ENCODE results near the gene CDK5RAP2.

The CDK5RAP2 gene

DNA sequence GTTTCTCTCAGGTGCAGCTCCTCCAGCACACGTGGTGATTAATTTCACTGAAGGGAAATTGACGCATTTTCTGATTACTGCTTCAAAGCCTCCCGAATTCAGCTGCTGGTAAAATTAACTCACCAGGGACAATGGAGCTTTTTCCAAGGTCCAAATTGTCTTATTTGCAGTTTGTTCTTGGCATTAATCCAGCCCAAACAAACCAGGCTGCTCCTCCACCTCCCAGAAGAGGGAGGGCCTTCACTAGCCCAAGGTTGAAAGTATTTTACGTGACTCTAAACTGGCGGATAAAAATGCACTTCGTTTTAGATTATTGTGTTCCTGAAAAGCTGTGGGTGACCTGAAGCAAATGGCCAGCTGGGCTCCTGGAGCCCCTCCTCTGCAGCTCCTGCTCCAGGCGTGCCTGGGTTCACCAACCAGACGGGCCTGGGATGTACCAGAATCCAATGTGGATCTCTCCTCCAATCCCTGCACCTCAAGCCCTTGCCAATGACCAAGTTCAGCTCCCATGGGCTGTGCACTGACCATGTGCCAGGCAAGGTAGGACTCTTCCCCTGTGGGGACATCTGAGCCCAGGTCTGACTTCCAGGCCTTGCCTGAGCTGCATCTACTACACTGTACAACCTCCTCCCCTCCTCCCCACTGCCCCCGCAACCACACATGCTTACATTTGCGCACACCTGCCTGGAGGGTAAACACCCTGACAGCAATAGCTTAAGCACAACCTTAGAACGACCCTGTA lies 193.4 kb downstream of the CDK5RAP2 start:
- no peak for DNase-seq (ENCODE audit: low read depth in 2 of 2, low spot score in 1 of 2)

DNA sequence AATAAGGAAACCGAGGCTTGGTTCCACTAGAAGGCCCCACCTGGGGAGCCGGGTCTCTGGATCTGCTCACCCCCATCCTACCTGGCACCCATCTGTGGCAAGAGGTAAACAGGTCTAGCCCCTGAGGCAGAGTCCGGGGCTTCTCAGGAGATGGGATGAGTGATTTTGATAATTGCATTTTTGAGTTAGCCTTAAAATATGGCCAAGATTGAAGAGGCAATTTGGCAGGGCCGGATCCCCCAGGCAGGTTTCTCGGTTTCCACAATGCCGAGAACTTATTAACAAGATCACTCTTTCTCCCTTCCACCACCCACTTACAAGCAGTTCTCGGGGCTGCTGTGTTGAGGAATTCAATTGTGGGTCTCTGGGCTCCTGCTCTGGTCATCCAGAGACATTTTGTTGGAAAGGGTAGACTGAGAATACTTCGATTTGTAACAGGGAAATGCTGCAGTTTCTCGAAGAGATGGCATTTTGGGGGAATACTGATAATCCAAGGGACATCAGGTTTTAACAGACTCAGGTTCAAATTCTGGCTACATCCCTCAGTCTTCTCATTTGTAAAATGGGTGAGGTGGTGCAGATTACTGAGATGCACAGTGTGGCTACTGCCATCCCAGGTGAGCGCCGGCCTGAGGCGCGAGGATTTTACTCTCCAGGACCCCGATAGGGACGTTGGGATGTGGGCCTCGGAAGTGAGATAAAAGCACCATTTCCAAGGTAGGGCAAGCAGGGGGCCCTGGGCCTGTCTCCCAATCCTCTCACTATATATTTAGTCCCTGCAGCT lies 194.2 kb downstream of the CDK5RAP2 start:
- no peak for DNase-seq (ENCODE audit: low read depth in 2 of 2, low spot score in 1 of 2)

DNA sequence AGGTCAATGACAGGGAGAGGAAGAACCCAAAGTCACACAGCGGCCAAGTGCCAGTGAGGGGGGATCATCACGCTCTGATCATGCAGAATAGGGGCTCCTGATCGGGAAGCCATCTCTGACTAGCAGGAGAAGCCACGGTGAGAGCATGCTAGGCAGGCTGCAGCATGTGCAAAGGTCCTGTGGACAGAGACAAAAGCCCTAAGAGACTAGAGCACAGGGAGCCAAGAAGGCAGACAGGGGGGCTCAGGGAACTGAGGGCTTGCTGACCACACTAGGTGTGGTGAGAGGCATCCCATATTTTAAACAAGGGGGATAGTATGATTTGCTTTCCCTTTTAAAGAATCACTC lies 195.1 kb downstream of the CDK5RAP2 start:
- no peak for DNase-seq (ENCODE audit: low read depth in 2 of 2, low spot score in 1 of 2)

DNA sequence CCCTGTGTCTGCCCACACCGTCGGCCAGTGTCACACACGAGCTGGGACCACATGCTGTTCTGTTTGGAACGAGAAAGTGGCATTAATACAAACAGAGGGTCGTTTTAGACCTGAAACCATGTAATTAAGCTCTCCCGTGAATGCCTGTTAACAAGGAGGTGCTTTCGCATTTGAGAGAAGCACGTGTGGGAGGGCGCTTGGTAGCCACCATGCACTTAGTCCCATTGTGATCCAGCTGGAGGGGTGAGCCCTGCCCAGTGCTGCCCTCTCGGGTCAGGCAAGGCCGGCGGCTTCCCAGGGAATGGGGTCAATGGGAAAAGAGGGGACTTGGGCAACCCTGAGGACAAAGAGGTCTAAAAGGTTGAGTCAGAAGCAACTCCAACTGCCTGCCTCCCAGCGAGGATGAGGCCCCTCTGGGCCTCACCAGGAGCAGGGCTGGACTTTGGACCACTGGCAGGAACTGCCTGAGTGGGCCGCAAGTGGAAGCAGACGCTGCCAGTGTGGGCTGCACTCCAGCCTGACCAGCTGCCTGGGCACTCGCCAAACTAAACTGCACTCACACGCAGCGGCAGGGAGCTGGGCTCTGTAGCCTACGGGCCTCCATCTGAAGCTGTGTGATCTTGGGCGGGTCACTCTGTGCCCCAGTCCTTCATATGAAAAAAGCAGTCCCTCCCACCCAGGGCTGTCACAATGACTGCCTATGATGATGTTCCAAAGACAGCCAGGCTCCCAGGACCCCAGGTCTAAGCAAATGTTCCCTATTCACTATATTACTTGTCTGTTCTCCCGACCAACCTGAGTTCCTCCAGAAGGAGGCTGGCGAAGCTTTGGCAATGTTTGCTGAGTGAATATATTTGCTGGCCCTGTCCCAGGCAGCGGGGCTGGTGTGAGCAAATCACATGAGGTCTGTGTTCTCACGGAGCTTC lies 195.7 kb downstream of the CDK5RAP2 start:
- no peak for DNase-seq (ENCODE audit: low read depth in 2 of 2, low spot score in 1 of 2)

DNA sequence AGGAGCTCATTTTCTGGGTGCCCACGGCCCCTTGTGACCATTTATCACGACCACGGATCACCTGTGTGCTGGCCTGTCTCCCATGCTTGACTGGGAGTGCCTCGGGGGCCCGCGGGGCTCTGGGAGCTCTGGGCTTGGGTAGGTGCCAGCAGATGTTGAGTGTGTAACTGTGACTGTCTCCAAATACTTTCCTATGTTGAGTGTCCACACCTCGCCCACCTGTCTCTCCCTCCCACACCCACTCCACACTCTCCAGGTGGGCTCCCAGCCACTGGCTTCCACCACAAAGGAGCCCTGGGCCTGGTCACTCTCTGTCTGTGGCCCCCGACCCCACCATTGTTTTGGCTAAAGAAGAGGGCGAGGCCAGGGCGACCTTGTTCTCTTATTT lies 196.4 kb downstream of the CDK5RAP2 start:
- DNase-seq (ENCODE audit: low read depth in 2 of 2, low spot score in 1 of 2) = no peak

DNA sequence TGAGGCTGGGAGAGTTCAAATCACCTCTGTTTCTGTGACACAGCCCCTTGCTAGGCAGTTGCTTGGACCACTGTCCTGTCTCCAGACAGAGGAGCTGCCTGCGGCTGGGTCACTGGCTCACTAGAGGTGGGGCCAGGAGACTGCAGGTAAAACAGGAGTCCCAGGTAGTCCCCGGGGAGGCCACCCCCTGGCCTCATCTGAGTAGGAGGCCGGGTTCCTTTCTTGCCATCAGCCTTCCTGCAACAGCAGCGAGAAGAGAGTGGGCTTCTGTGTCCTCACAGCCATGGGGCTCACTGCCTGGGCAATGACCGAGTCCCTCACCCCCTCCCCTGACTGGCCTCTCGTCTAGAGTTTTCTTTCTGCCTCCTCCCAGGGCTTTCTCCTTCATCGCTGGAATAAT lies 197.5 kb downstream of the CDK5RAP2 start:
- DNase-seq (ENCODE audit: low read depth in 2 of 2, low spot score in 1 of 2) = no peak

DNA sequence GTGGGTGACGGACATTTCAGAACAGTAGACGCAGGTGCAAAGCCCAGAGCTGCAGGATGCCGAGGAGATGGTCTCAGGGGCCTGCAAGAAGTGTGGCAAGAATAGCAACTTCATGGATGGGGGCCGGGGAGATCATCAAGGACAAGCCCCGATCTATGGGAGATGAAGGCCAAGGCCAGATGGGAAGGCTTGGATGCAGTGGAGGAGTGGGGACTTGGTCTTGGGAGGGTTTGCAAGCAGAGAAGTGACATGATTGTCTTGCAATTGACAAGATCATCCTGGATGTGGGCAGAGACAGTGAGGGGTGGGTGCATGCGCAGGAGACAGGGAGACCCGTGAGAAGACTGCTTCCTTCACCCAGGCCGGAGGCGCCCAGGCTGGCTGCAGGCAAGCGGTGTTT lies 198.1 kb downstream of the CDK5RAP2 start:
- no peak for DNase-seq (ENCODE audit: low read depth in 2 of 2, low spot score in 1 of 2)

DNA sequence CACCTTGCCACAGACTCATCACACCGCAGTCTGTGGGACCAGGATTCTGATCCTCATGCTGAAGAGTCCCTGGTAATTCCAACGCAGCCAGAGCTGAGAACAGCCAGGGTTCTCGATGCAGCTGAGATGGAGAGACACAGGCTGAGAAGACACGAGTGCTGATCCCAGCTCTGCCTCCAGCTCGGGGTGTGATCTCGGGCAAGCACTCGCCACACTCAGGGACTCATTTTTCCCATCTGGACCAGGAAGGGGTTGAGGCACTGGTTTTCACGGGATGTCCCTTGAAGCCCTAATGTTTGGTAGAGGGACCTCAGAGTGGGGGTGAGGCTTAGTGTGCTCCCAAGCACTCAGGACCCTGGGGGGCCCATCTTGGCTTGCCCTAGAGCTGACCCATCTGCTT lies 200.4 kb downstream of the CDK5RAP2 start:
- DNase-seq (ENCODE audit: low read depth in 2 of 2, low spot score in 1 of 2) = no peak

DNA sequence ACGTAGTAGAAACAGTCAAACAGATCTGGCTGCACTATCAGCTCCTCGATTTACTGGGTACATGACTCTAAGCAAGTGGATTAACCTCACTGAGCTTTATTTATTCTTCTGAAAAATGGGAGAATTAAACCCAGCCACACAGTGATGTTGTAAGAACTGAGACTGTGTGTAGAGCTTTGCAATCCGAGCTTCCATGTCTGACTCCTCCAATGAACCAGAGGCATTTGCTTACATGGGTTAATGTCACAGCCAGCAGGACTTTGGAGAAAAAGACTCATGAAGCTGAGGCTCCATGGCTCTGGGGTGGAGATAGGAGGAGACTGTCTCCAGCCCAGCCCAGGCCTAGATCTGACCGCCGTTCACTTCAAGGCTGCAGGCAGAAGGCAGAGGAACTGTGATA lies 201.3 kb downstream of the CDK5RAP2 start:
- no peak for DNase-seq (ENCODE audit: low read depth in 2 of 2, low spot score in 1 of 2)

DNA sequence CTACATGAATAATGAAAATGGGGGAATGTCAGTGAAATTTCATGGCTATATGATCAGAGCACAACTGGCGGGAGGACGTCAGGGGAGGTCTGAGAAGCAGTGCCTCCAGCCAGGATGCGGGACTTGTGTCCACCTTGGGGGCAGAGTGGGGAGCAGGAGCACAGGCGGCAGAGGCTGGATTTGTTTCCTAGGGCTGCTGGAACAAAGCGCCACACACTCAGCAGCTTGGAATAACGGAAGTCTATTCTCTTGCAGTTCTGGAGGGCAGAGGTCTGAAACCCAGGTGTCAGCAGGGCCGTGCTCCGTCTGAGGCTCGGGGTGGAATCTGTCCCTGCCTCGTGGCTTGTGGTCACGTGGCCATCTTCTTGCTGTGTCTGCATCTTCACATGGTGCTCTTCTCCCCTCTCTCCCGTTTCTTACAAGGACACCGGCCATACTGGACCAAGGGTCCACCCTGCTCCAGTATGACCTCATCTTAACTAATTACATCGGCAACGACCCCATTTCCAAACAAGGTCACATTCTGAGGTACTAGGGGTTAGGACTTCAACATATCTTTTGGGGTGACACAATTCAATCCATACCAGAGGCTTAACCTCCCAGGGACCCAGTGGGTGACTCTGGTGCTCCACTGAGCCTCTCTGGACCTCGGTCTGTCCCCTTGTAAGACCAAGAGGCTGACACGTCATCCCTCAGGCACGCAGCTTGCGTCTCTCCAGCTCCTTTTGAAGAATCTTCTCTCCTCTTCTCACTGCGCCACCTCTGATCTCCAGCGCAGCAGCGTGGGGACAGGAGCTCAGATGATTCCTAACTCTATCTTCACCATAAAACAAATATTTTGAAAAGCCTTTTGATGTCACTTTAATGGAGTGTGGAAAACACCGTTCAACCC lies 202.5 kb downstream of the CDK5RAP2 start:
- no peak for DNase-seq (ENCODE audit: low read depth in 2 of 2, low spot score in 1 of 2)

DNA sequence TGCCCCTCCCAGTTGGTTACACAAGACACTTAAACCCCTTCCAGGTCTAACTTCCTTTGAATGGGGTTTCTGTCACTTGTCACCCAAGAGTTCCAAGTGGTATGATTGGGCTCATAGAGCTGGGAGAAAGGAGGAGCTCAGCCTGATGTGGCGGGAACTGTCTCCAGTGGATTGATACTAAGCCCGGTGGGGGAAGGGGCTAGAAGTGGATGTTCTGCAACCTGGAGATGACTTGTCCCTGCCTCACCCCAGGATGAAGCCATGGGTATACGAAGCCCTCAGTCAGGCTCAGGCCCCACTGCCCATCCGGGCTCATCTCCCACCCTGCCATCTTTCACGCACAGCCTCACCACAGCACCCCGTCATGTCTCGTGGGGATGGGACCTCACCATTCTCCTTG lies 203.9 kb downstream of the CDK5RAP2 start:
- no peak for DNase-seq (ENCODE audit: low read depth in 2 of 2, low spot score in 1 of 2)

DNA sequence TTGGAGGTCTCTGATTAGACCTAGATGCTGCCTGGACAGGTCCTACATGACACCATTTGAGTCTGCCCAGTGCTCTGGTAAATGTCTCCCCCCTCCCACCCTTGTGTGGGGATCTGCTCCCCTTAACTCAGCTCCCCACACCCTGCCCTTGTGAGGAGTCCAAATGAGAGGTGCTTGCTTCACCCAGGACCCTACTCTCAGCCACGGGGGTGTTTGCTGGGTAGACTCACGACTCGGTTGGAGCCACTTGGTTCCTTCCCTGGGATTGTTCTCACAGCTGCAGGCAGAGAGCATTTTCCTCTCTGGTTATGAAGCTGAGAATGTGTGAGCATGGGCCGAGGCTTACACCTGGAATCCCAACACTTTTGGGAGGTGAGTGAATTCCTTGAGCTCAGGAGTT lies 204.7 kb downstream of the CDK5RAP2 start:
- no peak for DNase-seq (ENCODE audit: low read depth in 2 of 2, low spot score in 1 of 2)

DNA sequence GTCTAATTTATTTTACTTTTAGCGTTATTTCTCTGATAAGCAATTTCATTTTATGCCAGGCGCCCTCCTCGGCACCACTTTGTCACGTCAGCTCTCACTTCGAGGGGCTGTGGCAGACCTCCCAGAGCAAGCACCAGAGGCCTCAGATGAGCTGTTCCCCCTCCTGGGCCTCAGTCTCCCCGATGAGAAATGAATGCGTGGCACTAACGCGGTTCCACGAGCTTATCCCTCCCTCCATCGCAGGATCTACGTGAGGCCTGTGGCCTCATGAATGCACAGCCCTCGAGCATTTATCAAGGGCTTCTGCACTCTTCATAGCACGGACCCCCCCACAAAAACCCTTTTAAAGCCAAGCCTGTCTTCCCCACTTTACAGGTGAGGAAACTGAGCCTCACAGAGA lies 205.2 kb downstream of the CDK5RAP2 start:
- DNase-seq (ENCODE audit: low read depth in 2 of 2, low spot score in 1 of 2) = no peak

DNA sequence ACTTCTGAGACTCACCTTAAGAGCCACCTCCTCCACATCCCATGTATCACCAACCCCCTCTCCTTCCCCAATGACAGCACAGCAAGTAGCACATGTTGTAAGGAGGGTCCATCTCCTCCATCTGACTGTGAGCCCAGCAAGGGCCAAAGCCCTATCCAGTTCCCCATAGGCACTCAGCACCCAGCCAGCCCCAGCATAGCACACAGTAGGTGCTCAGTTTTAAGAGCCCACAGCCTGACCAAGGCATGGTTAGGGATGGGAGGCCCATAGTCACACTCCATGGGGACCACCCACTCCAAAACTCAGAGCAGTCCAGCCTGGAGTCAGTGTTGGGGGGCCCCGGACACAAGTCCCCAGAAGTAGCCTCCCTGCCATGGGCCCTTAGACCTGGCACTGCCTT lies 205.7 kb downstream of the CDK5RAP2 start:
- DNase-seq (ENCODE audit: low read depth in 2 of 2, low spot score in 1 of 2) = no peak

DNA sequence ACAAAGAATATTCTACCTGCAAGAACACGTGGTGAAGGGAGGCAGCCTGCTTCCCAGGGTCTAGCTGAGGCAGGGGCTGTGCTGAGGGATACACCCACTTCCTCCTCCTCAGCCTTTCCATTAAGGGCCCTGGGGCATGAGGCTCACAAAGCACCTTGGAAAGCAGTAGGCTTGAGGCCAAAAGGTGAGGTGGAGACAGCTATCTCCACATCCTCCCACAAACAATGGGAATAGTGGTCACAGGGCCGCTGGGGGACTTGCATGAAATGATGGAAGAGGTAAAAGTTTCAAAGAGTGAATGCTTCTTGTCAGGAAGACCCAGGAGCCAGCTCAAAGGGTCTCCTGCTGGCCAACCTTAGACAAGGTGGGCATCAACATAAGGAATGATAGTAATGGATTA lies 207.9 kb downstream of the CDK5RAP2 start:
- no peak for DNase-seq (ENCODE audit: low read depth in 2 of 2, low spot score in 1 of 2)

DNA sequence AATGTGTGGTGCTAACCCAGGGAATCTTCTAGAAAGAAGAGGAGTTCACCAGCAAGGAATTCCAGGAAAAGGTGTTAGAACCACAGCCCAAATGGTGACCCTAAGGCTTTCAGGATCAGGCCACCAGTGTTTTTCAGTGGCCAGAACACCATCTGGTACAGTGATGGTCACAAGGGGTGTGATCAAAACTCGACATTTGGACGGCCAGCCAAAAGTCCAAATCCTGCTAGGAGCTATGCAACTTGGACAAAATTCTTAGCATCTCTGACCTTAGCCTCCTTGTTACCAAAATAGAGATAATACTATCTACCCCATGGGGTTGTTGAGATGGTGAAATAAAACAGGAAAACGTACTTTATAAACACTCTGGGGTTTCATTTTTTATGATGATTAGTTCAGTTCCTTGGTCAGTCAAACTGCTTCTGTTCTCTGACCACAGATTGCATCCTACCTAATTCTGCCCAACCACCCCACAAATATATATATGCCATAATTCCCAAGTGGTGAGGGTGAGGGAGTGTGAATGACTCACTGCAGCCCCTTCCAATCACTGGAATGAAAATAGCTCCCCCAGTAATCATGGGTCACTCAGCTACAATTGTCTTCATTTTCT lies 210.3 kb downstream of the CDK5RAP2 start:
- DNase-seq (ENCODE audit: low read depth in 2 of 2, low spot score in 1 of 2) = no peak

DNA sequence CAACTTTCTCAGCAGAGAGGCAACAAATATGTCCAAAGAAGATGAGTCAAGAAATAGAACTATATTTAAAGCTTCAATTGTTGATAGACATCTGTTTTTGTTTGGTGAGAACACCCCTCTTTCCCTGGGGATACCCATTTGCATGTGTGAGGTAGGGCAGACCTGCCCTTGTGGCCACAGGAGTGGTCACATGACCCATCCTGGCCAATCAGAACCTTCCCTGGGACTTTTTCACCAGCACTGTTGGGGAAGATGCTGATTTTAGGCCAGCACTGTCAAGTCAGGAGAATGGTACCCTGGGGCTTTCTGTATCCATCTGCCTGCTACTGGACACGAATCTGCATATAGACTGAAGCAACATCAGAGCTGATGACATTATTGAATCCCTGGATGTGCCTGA lies 211.2 kb downstream of the CDK5RAP2 start:
- DNase-seq (ENCODE audit: low read depth in 2 of 2, low spot score in 1 of 2) = no peak

DNA sequence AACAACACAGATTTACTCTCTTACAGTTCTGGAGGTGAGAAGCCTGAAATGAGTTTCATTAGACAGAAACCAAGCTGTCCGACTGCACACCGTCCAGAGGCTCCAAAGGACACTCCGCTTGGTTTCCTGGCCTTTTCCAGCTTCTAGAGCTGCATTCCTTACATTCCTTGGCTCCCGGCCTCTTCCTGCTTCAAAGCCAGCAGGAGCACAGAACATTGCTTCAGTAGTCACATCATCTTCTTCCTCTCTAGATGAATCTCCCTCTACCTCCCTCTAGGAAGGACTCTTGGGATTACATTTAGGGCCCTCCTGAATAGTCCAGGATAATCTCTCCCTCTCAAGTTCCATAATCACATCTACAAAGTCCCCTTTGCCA lies 213.3 kb downstream of the CDK5RAP2 start:
- no peak for DNase-seq (ENCODE audit: low read depth in 2 of 2, low spot score in 1 of 2)

DNA sequence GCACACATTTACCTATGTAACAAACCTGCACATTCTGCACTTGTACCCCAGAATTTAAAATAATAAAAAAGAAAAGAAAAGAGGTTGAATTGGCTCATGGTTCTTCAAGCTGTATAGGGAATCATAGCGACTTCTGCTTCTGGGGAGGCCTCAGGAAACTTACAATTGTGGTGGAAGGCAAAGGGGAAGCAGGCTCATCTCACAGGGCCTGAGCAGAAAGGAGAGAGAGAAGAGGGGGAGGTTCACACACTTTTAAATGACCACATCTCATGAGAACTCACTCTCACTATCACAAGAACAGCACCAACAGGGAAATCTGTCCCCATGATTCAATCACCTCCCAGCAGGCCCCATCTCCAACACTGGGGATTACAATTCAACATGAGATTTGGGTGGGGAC lies 214.6 kb downstream of the CDK5RAP2 start:
- DNase-seq (ENCODE audit: low read depth in 2 of 2, low spot score in 1 of 2) = no peak

DNA sequence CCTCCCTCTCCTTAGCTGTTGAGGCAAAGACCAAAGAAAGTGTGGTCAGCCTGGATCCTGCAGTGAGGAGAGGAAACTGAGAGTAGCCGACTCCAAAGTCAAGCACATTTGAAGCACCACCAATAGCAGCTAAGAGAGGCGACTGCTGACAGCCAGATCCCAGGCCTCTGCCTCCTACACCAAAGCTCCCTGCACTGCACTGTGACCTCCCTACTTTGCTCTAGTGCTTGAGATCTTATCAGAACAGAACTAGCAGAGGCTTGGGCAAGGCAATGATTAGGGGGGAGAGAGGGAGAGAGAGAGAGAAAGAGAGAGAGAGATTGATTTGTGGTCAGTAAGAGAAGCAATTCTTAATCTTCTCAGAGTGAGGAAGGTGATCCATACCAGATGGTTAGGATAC lies 216.3 kb downstream of the CDK5RAP2 start:
- no peak for DNase-seq (ENCODE audit: low read depth in 2 of 2, low spot score in 1 of 2)

Measured in stimulated activated CD8-positive, alpha-beta memory T cell treated with anti-CD3 and anti-CD28 coated beads, Interleukin-4, amount 100 ng/mL, for 4 hours (primary cell).